HepG2 (cell line): ENCODE results near the gene STK38L. TPM values are rescaled to one million over a fixed set of nuclear protein-coding genes. Genes with fewer than 3 reads are reported as not detected.

Source experiments
- ATF2 ChIP-seq: sonication (generic); formaldehyde crosslinking; IDR thresholded peaks from 2 replicates; pipeline ENCODE4 v1.4.0; 2020; ENCODE audit warnings: missing genetic modification reagents
- ETV6 ChIP-seq: sonication (generic); formaldehyde crosslinking; conservative IDR thresholded peaks from 2 replicates; pipeline ENCODE4 v1.4.0; 2020; ENCODE audit warnings: missing genetic modification reagents
- KLF12 ChIP-seq: sonication (generic); formaldehyde crosslinking; IDR thresholded peaks from 2 replicates; pipeline ENCODE4 v1.4.0; 2020; ENCODE audit warnings: missing genetic modification reagents, borderline replicate concordance
- MLX ChIP-seq: IDR thresholded peaks from 2 replicates; pipeline ENCODE4 v1.6.1; 2016
- PHF20 ChIP-seq: sonication (generic); formaldehyde crosslinking; IDR thresholded peaks from 2 replicates; pipeline ENCODE4 v1.5.0; 2020; ENCODE audit warnings: mild to moderate bottlenecking, missing genetic modification reagents
- PLSCR1 ChIP-seq: sonication (generic); formaldehyde crosslinking; IDR thresholded peaks from 2 replicates; pipeline ENCODE4 v1.5.0; 2020; ENCODE audit warnings: missing genetic modification reagents, mild to moderate bottlenecking, borderline replicate concordance
- RFX3 ChIP-seq: IDR thresholded peaks from 2 replicates; pipeline ENCODE4 v1.6.1; 2016; ENCODE audit warnings: missing biosample characterization, missing genetic modification reagents
- SUZ12 ChIP-seq: fragments of 150-350 bp; IDR thresholded peaks from 2 replicates; pipeline ENCODE4 v1.6.1; 2014; ENCODE audit warnings: low read depth, low read length
- TOPORS ChIP-seq: sonication (generic); formaldehyde crosslinking; IDR thresholded peaks from 2 replicates; pipeline ENCODE4 v1.8.0; 2023; ENCODE audit warnings: mild to moderate bottlenecking, missing genetic modification reagents
- XBP1 ChIP-seq: sonication (generic); formaldehyde crosslinking; IDR thresholded peaks from 2 replicates; pipeline ENCODE4 v1.5.0; 2020; ENCODE audit warnings: missing genetic modification reagents
- ZBTB46 ChIP-seq: sonication (generic); formaldehyde crosslinking; IDR thresholded peaks from 2 replicates; pipeline ENCODE4 v1.4.0; 2020; ENCODE audit warnings: mild to moderate bottlenecking, missing genetic modification reagents, borderline replicate concordance
- ZNF572 ChIP-seq: sonication (generic); formaldehyde crosslinking; IDR thresholded peaks from 2 replicates; pipeline ENCODE4 v1.5.1; 2020; ENCODE audit warnings: mild to moderate bottlenecking, missing genetic modification reagents
- ZNF782 ChIP-seq: sonication (generic); formaldehyde crosslinking; IDR thresholded peaks from 2 replicates; pipeline ENCODE4 v1.4.0; 2020; ENCODE audit warnings: missing genetic modification reagents, mild to moderate bottlenecking, borderline replicate concordance
- polyA plus RNA-seq, 8 experiments: library from polyadenylated mRNA; depleted of rRNA in 3 of 8; stranded (reverse) in 7 of 8; unstranded in 1 of 8; fragments of >200 nt; fragmentation: Illumina TruSeq in 4 of 8; extraction: Trizol in 4 of 8; gene quantifications; 2 replicates each; pipeline versions ENCODE4 v1.2.1 to v1.2.3, GENCODE V29; 2011 to 2016; ENCODE audit warnings: low read depth in 4 of 8, missing spikeins in 1 of 8, mixed read lengths in 1 of 8; ENCODE audit not compliant: insufficient read depth in 1 of 8
- total RNA-seq, 5 experiments: library from RNA; depleted of rRNA; stranded (reverse); fragments of >200 nt; fragmentation: Illumina TruSeq; extraction: Trizol; gene quantifications; 2 replicates each; pipeline ENCODE4 v1.2.3, GENCODE V29; 2016; ENCODE audit warnings: low read depth in 1 of 5
- TF ChIP-seq, protein P1 (sequence below): IDR thresholded peaks from 2 replicates; pipeline ENCODE4 v1.6.1; 2016; ENCODE audit warnings: mild to moderate bottlenecking
- TF ChIP-seq, protein P2 (sequence below): sonication (generic); formaldehyde crosslinking; IDR thresholded peaks from 2 replicates; pipeline ENCODE4 v1.4.0; 2020; ENCODE audit warnings: mild to moderate bottlenecking, low read depth, missing genetic modification reagents
- TF ChIP-seq, protein P3 (sequence below): sonication (generic); formaldehyde crosslinking; IDR thresholded peaks from 2 replicates; pipeline ENCODE4 v1.4.0; 2020; ENCODE audit warnings: missing genetic modification reagents, borderline replicate concordance

STK38L gene
- total and polyA plus RNA-seq, 2 of the 13 experiments (the other 11 are each of a cell fraction or from before 2014, with no cell fraction given): 6.1 to 26.4 TPM

DNA sequence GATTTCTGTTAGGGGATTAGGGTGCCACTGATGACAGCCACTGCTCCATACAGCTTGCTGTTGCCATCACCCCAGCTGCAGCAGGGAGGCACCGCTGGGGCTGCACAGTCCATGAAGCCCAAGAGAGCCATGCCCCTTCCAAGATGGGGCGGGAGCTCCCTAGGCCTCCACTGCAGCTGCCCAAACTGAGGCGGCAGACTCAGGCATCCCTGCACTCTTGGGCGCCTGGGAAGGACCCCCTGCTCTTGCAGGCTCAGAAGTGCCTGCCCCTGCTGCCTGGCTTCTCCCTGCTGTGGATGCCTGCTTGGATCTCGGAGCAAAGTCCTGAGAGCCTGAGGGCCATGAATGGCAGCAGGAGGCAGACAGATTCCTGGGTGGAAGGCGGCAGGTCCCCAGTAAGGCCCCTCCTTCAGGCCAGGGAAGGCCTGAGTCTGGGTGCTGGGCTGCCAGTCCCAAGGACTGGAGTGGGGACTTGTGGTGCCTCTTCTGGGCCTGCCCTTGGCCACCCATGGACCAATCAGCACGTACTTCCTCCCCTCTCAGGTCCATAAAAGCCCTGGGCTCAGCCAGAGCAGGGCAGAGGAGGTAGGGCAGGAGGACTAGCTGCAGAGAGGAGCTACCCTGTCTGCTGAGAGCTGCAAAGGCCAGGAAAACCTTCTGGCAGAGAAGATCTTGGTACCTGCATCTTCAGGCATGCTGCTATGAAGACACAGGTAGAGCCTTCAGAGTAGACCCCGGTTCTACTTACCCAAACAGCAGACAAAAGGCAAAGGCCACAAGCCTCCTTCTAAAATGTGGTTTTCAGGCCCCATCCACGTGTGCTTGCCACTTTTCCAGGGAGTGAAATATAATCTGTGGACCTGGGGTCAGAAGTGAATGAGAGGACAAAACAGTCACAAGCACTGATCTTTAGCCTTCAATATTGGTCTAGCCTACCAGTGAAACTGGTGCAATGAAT is 30.0 kb upstream of the STK38L start (continued):
- peak; percentile 39; the same call in 1 of the 2 replicates for TF ChIP-seq ATF2 (CRISPR knock-in tag)
- TF ChIP-seq ETV6 (CRISPR knock-in tag): no peak
- TF ChIP-seq MLX (CRISPR knock-in tag): peak; percentile 90
- no peak for TF ChIP-seq ZNF782
- TF ChIP-seq, protein P1, sequence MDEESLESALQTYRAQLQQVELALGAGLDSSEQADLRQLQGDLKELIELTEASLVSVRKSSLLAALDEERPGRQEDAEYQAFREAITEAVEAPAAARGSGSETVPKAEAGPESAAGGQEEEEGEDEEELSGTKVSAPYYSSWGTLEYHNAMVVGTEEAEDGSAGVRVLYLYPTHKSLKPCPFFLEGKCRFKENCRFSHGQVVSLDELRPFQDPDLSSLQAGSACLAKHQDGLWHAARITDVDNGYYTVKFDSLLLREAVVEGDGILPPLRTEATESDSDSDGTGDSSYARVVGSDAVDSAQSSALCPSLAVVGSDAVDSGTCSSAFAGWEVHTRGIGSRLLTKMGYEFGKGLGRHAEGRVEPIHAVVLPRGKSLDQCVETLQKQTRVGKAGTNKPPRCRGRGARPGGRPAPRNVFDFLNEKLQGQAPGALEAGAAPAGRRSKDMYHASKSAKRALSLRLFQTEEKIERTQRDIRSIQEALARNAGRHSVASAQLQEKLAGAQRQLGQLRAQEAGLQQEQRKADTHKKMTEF (CRISPR knock-in tag): peak; percentile 66; the same call in 1 of the 2 replicates
- no peak for TF ChIP-seq SUZ12
- TF ChIP-seq ZNF572 (CRISPR knock-in tag): no peak; the same call in 1 of the 2 replicates
- TF ChIP-seq KLF12 (CRISPR knock-in tag): 0 out of 2 replicates have a peak, but pooled peaks have one; percentile 35
- no peak for TF ChIP-seq PLSCR1 (CRISPR knock-in tag)
- TF ChIP-seq, protein P2, sequence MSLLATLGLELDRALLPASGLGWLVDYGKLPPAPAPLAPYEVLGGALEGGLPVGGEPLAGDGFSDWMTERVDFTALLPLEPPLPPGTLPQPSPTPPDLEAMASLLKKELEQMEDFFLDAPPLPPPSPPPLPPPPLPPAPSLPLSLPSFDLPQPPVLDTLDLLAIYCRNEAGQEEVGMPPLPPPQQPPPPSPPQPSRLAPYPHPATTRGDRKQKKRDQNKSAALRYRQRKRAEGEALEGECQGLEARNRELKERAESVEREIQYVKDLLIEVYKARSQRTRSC: peak; percentile 77; the same call in 1 of the 2 replicates
- 0 out of 2 replicates have a peak, but pooled peaks have one; percentile 77 for TF ChIP-seq ZBTB46
- no peak for TF ChIP-seq XBP1 (CRISPR knock-in tag)
- TF ChIP-seq TOPORS (CRISPR knock-in tag): peak; percentile 58; the same call in 1 of the 2 replicates
- TF ChIP-seq, protein P3, sequence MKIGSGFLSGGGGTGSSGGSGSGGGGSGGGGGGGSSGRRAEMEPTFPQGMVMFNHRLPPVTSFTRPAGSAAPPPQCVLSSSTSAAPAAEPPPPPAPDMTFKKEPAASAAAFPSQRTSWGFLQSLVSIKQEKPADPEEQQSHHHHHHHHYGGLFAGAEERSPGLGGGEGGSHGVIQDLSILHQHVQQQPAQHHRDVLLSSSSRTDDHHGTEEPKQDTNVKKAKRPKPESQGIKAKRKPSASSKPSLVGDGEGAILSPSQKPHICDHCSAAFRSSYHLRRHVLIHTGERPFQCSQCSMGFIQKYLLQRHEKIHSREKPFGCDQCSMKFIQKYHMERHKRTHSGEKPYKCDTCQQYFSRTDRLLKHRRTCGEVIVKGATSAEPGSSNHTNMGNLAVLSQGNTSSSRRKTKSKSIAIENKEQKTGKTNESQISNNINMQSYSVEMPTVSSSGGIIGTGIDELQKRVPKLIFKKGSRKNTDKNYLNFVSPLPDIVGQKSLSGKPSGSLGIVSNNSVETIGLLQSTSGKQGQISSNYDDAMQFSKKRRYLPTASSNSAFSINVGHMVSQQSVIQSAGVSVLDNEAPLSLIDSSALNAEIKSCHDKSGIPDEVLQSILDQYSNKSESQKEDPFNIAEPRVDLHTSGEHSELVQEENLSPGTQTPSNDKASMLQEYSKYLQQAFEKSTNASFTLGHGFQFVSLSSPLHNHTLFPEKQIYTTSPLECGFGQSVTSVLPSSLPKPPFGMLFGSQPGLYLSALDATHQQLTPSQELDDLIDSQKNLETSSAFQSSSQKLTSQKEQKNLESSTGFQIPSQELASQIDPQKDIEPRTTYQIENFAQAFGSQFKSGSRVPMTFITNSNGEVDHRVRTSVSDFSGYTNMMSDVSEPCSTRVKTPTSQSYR (CRISPR knock-in tag): no peak
- peak; percentile 58 for TF ChIP-seq PHF20
- TF ChIP-seq RFX3 (CRISPR knock-in tag): no peak
